A673 (cell line): ENCODE measurements around the gene XYLB.

Source experiments
- EZH2 ChIP-seq: fragments of 200-600 bp; sonication (generic); IDR thresholded peaks from 2 replicates; pipeline ENCODE4 v1.6.1; 2017; ENCODE audit warnings: borderline replicate concordance, low read depth, mild to moderate bottlenecking, mixed read lengths, antibody characterized with exemption, low read length; ENCODE audit not compliant: poor library complexity, severe bottlenecking
- TF ChIP-seq, protein P1 (sequence below): fragments of 300-800, 200-600 bp; sonication (generic); conservative IDR thresholded peaks from 2 replicates; pipeline ENCODE4 v1.5.1; 2017; ENCODE audit warnings: low read depth, mild to moderate bottlenecking, antibody characterized with exemption, low read length, moderate library complexity, mixed read lengths

DNA sequence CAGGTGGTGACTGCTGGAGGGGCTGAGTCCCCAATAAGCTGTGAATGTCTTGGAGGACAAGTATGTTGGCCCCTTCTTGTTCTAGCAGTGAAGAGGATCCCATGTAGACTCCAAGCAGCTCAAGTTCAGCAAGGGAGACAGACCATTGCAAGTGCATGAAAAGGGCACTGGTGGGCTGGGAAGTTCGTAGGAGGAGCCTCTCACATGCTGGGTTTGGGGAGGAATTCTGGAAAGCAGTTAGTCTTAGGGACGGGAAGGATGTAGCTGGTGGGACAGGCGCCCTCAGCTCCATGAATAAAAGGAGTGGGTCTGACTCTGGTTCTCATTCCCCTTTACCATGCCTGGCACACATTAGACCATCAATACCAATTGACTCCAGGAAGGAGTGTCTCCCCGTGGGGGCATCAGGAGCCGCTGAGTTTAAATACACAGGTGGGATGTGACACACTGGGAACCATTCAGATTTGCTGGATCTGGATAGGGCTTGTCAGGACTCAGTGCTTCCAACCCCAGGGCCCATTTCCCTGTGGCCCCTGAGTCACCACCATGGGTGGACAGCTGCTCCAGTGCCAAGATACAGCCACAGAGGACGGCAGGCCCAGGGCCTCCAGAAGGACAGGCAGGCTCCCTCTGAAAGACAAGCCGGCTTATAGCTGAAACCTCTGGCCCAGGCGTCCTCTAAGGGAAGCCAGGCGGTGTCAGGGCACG, 552 bp upstream of the XYLB start:
- TF ChIP-seq, protein P1, sequence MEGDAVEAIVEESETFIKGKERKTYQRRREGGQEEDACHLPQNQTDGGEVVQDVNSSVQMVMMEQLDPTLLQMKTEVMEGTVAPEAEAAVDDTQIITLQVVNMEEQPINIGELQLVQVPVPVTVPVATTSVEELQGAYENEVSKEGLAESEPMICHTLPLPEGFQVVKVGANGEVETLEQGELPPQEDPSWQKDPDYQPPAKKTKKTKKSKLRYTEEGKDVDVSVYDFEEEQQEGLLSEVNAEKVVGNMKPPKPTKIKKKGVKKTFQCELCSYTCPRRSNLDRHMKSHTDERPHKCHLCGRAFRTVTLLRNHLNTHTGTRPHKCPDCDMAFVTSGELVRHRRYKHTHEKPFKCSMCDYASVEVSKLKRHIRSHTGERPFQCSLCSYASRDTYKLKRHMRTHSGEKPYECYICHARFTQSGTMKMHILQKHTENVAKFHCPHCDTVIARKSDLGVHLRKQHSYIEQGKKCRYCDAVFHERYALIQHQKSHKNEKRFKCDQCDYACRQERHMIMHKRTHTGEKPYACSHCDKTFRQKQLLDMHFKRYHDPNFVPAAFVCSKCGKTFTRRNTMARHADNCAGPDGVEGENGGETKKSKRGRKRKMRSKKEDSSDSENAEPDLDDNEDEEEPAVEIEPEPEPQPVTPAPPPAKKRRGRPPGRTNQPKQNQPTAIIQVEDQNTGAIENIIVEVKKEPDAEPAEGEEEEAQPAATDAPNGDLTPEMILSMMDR, result no peak
- no peak for TF ChIP-seq EZH2
